ENCODE measurements around the gene FOXA1. TPM values are rescaled to one million over a fixed set of nuclear protein-coding genes. Genes with fewer than 3 reads are reported as not detected.

Gene FOXA1
- total and polyA plus RNA-seq, 2 donors (not counting 1 experiment from before 2014, with no cell fraction given) = under 0.01 to 0.03 TPM

DNA sequence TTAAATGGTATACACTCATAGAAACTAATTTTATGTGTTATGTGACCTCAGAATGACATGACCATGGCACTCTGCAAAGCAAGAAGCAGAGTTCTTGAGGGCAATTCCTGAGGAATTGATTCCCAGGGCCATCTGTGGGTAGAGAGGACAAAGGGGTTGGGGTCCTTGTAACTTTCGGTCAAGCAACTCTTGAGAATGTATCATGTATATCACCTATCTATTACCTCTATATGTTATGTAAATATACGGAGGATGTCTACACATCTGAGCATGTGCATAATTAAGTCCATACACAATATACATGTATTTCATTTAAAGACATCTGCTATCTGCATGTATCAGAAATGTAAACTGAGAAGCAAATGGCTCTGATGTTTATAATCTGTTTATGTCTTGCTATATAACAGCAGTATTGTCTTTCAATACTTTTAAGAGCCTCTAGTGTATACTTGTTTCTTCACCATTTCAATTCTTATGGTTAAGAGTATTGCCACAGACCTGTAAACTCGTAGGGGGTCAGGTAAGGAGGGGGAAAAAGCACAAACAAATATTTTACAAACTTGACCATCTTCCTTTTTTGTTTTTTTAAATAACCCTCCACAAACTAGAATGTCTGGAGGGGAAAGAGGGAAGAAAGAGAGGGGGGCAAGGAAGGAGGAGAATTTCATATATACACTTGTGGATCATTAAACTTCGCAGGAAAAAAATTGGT, 4.5 kb downstream of the FOXA1 start:
- no peaks in the 10 kb centered on the region for H3K36me3 ChIP-seq (ENCODE audit: control insufficient read depth, insufficient read depth, low read length)
- no peak for DNase-seq (ENCODE audit: low read depth in 2 of 2)
- no peak overlapping the region for H3K4me3 ChIP-seq (replicated peaks in 1 of 4; ENCODE audit: control extremely low read depth in 1 of 4, insufficient read depth in 1 of 4, low read depth in 3 of 4, low read length in 4 of 4)
- no peaks in the 10 kb centered on the region for H3K4me1 ChIP-seq (ENCODE audit: control insufficient read depth, extremely low read depth, insufficient read depth, low read length)
- no peak overlapping the region for H2AFZ ChIP-seq (ENCODE audit: low read length)
- no peak overlapping the region for H3K27ac ChIP-seq (ENCODE audit: insufficient read depth, low read length)
- H3K9ac ChIP-seq (ENCODE audit: insufficient read depth, low read length) = no peak overlapping the region
- no peak overlapping the region for H3K4me2 ChIP-seq (ENCODE audit: extremely low read depth, insufficient read depth, low read length)
- TF ChIP-seq, protein P1, sequence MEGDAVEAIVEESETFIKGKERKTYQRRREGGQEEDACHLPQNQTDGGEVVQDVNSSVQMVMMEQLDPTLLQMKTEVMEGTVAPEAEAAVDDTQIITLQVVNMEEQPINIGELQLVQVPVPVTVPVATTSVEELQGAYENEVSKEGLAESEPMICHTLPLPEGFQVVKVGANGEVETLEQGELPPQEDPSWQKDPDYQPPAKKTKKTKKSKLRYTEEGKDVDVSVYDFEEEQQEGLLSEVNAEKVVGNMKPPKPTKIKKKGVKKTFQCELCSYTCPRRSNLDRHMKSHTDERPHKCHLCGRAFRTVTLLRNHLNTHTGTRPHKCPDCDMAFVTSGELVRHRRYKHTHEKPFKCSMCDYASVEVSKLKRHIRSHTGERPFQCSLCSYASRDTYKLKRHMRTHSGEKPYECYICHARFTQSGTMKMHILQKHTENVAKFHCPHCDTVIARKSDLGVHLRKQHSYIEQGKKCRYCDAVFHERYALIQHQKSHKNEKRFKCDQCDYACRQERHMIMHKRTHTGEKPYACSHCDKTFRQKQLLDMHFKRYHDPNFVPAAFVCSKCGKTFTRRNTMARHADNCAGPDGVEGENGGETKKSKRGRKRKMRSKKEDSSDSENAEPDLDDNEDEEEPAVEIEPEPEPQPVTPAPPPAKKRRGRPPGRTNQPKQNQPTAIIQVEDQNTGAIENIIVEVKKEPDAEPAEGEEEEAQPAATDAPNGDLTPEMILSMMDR (conservative IDR thresholded peaks at IDR 0.05 in 1 of 2, IDR thresholded peaks at IDR 0.05 in 1 of 2; ENCODE audit: low read depth in 1 of 2, low read length in 2 of 2) = no peak
- peak; percentile 45 for TF ChIP-seq EZH2 (IDR thresholded peaks at IDR 0.05; ENCODE audit: low read length, missing control alignments)
- no peaks in the 10 kb centered on the region for H4K20me1 ChIP-seq (ENCODE audit: control insufficient read depth, extremely low read depth, insufficient read depth, low read length)
- no peaks in the 10 kb centered on the region for H3K9me3 ChIP-seq (ENCODE audit: control insufficient read depth, insufficient read depth, low read depth, low read length)
- H3K79me2 ChIP-seq (ENCODE audit: control insufficient read depth, insufficient read depth, low read length) = no peaks in the 10 kb centered on the region
- H3K27me3 ChIP-seq (ENCODE audit: control insufficient read depth, insufficient read depth, low read length) = peaks cover 73% of the 10 kb centered on the region

DNA sequence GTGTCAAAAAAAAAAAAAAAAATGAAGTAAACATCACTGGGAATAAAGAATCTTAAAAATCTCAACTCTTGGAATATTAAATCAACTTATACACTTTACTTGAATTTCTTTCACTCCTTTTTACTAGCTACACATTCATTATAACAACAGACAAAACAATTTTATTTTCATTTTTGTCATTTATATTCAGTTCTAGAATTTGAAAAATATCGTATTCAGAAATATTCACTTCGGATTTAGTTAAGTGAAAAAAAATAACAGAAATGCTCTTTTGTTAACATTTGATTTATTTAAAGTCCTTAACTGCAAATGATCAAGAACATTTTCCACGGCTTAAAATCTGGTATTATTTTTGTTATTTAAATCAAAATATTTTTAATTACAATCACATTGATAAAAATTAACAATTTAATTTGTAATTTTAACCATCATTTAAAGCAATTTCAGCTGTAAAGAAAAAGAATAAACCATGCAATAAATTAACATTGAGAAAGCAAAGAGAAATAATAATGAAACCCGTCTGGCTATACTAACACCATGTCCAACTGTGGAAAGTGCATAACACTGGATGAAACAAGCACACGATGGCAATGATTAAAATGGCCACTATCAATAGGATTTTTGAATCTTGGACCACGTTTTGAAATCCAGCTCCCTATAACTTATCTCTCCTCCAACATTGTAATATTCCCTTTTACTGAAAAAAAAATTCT, 5.2 kb downstream of the FOXA1 start:
- H2AFZ ChIP-seq (ENCODE audit: low read length) = no peak overlapping the region
- no peak for TF ChIP-seq EZH2 (IDR thresholded peaks at IDR 0.05; ENCODE audit: low read length, missing control alignments)
- TF ChIP-seq, protein P1 (conservative IDR thresholded peaks at IDR 0.05 in 1 of 2, IDR thresholded peaks at IDR 0.05 in 1 of 2; ENCODE audit: low read depth in 1 of 2, low read length in 2 of 2) = no peak
- H3K27me3 ChIP-seq (ENCODE audit: control insufficient read depth, insufficient read depth, low read length) = peaks cover 78% of the 10 kb centered on the region
- H3K9me3 ChIP-seq (ENCODE audit: control insufficient read depth, insufficient read depth, low read depth, low read length) = no peaks in the 10 kb centered on the region
- no peak overlapping the region for H3K27ac ChIP-seq (ENCODE audit: insufficient read depth, low read length)
- DNase-seq (ENCODE audit: low read depth in 2 of 2) = no peak
- no peaks in the 10 kb centered on the region for H3K36me3 ChIP-seq (ENCODE audit: control insufficient read depth, insufficient read depth, low read length)
- H3K79me2 ChIP-seq (ENCODE audit: control insufficient read depth, insufficient read depth, low read length) = no peaks in the 10 kb centered on the region
- H3K9ac ChIP-seq (ENCODE audit: insufficient read depth, low read length) = no peak overlapping the region
- H3K4me2 ChIP-seq (ENCODE audit: extremely low read depth, insufficient read depth, low read length) = no peak overlapping the region
- H3K4me1 ChIP-seq (ENCODE audit: control insufficient read depth, extremely low read depth, insufficient read depth, low read length) = no peaks in the 10 kb centered on the region
- H3K4me3 ChIP-seq (replicated peaks in 1 of 4; ENCODE audit: control extremely low read depth in 1 of 4, insufficient read depth in 1 of 4, low read depth in 3 of 4, low read length in 4 of 4) = no peak overlapping the region
- no peaks in the 10 kb centered on the region for H4K20me1 ChIP-seq (ENCODE audit: control insufficient read depth, extremely low read depth, insufficient read depth, low read length)

DNA sequence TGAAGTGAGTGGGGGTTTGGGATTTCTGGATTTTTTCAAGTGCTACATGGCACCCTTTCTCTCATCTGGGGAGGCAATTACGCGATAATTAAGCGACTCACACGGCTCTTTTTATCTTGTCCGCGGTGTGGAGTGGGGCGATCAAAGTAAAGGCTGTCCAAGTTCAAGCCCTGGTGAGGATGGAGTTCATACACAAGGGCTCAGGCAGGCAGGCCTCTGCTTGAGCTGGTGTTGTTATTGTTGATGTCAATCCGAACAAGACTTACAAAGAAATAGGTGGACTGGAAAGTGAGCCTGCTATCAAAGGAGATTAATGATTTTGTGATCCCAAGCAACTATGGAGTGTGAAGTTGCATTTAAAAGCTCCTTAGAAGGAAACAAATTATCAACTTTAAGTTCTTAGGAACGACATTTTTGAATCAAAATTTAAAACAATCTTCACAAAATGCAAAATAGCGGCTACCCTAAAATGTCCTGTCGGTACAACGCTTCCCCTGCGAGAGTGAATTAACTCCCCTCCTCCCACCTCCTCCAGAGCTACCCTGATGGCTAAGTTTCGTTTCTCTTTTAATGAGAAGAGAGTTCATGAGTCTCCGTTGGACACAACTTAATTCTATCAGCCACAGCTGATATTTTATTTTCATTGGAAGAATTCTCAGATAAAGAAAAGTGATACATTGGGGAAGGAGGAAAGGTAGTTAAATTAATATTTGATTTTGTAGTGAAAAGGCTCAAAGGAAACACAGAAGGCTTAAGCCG, 5.9 kb downstream of the FOXA1 start:
- H3K27me3 ChIP-seq (ENCODE audit: control insufficient read depth, insufficient read depth, low read length) = peaks cover 85% of the 10 kb centered on the region
- H3K27ac ChIP-seq (ENCODE audit: insufficient read depth, low read length) = no peak overlapping the region
- H3K4me1 ChIP-seq (ENCODE audit: control insufficient read depth, extremely low read depth, insufficient read depth, low read length) = no peaks in the 10 kb centered on the region
- H3K36me3 ChIP-seq (ENCODE audit: control insufficient read depth, insufficient read depth, low read length) = no peaks in the 10 kb centered on the region
- no peak overlapping the region for H3K9ac ChIP-seq (ENCODE audit: insufficient read depth, low read length)
- H3K4me3 ChIP-seq (replicated peaks in 1 of 4; ENCODE audit: control extremely low read depth in 1 of 4, insufficient read depth in 1 of 4, low read depth in 3 of 4, low read length in 4 of 4) = no peak overlapping the region
- H2AFZ ChIP-seq (ENCODE audit: low read length) = no peak overlapping the region
- no peak overlapping the region for H3K4me2 ChIP-seq (ENCODE audit: extremely low read depth, insufficient read depth, low read length)
- TF ChIP-seq, protein P1 (conservative IDR thresholded peaks at IDR 0.05 in 1 of 2, IDR thresholded peaks at IDR 0.05 in 1 of 2; ENCODE audit: low read depth in 1 of 2, low read length in 2 of 2) = no peak
- no peak for TF ChIP-seq EZH2 (IDR thresholded peaks at IDR 0.05; ENCODE audit: low read length, missing control alignments)
- DNase-seq (ENCODE audit: low read depth in 2 of 2) = no peak
- H3K79me2 ChIP-seq (ENCODE audit: control insufficient read depth, insufficient read depth, low read length) = no peaks in the 10 kb centered on the region
- no peaks in the 10 kb centered on the region for H3K9me3 ChIP-seq (ENCODE audit: control insufficient read depth, insufficient read depth, low read depth, low read length)
- H4K20me1 ChIP-seq (ENCODE audit: control insufficient read depth, extremely low read depth, insufficient read depth, low read length) = no peaks in the 10 kb centered on the region
